K562 (cell line): ENCODE measurements around the gene LPIN1. TPM values are rescaled to one million over a fixed set of nuclear protein-coding genes. Genes with fewer than 3 reads are reported as not detected.

Experiments
- CCNT2 ChIP-seq: IDR thresholded peaks from 2 replicates; pipeline ENCODE4 v1.6.1; 2011; ENCODE audit warnings: borderline replicate concordance, low read depth, mild to moderate bottlenecking, moderate library complexity, mixed read lengths, low read length; ENCODE audit not compliant: insufficient read length; ENCODE audit errors: extremely low read depth
- ETV1 ChIP-seq: fragments of 450-650 bp; conservative IDR thresholded peaks from 2 replicates; pipeline ENCODE4 v1.6.1; 2016; ENCODE audit warnings: missing genetic modification characterization, control low read depth, low read depth, missing compliant biosample characterization
- HLTF ChIP-seq: fragments of 450-650 bp; IDR thresholded peaks from 2 replicates; pipeline ENCODE4 v1.6.1; 2016
- MED1 ChIP-seq: sonication (generic); formaldehyde crosslinking; IDR thresholded peaks from 2 replicates; pipeline ENCODE4 v1.8.1; 2023; ENCODE audit warnings: missing genetic modification reagents, borderline replicate concordance
- NCOA2 ChIP-seq, 2 experiments: fragments of 450-650 bp; IDR thresholded peaks; 2 replicates each; pipeline ENCODE4 v1.6.1; 2018; ENCODE audit warnings: mild to moderate bottlenecking in 2 of 2, moderate library complexity in 1 of 2; ENCODE audit not compliant: partially characterized antibody in 2 of 2
- RCOR1 ChIP-seq, 2 experiments: IDR thresholded peaks; 2 replicates each; pipeline ENCODE4 v1.6.1; 2012; ENCODE audit warnings: low read depth in 2 of 2, low read length in 2 of 2, borderline replicate concordance in 1 of 2, improper control_type of control experiment in 1 of 2
- TSC22D4 ChIP-seq: fragments of 450-650 bp; IDR thresholded peaks from 2 replicates; pipeline ENCODE4 v1.6.1; 2016; ENCODE audit warnings: missing genetic modification characterization, missing biosample characterization, control low read depth
- ZNF197 ChIP-seq: fragments of 200-800 bp; sonication (Bioruptor generic); IDR thresholded peaks from 2 replicates; pipeline ENCODE4 v1.6.1; 2016; ENCODE audit warnings: low read depth, missing genetic modification characterization, missing compliant biosample characterization
- polyA plus RNA-seq, 8 experiments: library from polyadenylated mRNA; depleted of rRNA in 4 of 8; stranded (reverse) in 5 of 8; unstranded in 3 of 8; fragments of >200 nt; fragmentation: Nextera tagmentation in 2 of 8; fragmentation: Illumina TruSeq in 1 of 8; extraction: Ambion mirVana in 2 of 8; extraction: Trizol in 1 of 8; gene quantifications; 2 replicates each; pipeline versions ENCODE4 v1.2.1 to v1.2.3, GENCODE V29; 2011 to 2014; ENCODE audit warnings: inconsistent platforms in 1 of 8, missing spikeins in 1 of 8
- total RNA-seq, 7 experiments: library from RNA; depleted of rRNA in 6 of 7; stranded (reverse); fragments of >200 nt in 6 of 7; fragmentation: Illumina TruSeq in 2 of 7; extraction: Trizol in 2 of 7; gene quantifications; 2 replicates each; pipeline versions ENCODE4 v1.2.1 to v1.2.3, GENCODE V29; 2011 to 2021; ENCODE audit warnings: low replicate concordance in 1 of 7
- TF ChIP-seq, protein P1 (sequence below): fragments of 450-650 bp; IDR thresholded peaks from 2 replicates; pipeline ENCODE4 v1.6.1; 2016; ENCODE audit warnings: mild to moderate bottlenecking, moderate library complexity

The LPIN1 gene
- total and polyA plus RNA-seq, 9 of the 15 experiments (the other 6 are each of a cell fraction or from before 2014, with no cell fraction given), result 9.2 to 84.0 (median 27.8) TPM

GRCh38 chr2:11713815-11714214 lies 32.6 kb upstream of the LPIN1 start (continued):
- TF ChIP-seq, protein P1, sequence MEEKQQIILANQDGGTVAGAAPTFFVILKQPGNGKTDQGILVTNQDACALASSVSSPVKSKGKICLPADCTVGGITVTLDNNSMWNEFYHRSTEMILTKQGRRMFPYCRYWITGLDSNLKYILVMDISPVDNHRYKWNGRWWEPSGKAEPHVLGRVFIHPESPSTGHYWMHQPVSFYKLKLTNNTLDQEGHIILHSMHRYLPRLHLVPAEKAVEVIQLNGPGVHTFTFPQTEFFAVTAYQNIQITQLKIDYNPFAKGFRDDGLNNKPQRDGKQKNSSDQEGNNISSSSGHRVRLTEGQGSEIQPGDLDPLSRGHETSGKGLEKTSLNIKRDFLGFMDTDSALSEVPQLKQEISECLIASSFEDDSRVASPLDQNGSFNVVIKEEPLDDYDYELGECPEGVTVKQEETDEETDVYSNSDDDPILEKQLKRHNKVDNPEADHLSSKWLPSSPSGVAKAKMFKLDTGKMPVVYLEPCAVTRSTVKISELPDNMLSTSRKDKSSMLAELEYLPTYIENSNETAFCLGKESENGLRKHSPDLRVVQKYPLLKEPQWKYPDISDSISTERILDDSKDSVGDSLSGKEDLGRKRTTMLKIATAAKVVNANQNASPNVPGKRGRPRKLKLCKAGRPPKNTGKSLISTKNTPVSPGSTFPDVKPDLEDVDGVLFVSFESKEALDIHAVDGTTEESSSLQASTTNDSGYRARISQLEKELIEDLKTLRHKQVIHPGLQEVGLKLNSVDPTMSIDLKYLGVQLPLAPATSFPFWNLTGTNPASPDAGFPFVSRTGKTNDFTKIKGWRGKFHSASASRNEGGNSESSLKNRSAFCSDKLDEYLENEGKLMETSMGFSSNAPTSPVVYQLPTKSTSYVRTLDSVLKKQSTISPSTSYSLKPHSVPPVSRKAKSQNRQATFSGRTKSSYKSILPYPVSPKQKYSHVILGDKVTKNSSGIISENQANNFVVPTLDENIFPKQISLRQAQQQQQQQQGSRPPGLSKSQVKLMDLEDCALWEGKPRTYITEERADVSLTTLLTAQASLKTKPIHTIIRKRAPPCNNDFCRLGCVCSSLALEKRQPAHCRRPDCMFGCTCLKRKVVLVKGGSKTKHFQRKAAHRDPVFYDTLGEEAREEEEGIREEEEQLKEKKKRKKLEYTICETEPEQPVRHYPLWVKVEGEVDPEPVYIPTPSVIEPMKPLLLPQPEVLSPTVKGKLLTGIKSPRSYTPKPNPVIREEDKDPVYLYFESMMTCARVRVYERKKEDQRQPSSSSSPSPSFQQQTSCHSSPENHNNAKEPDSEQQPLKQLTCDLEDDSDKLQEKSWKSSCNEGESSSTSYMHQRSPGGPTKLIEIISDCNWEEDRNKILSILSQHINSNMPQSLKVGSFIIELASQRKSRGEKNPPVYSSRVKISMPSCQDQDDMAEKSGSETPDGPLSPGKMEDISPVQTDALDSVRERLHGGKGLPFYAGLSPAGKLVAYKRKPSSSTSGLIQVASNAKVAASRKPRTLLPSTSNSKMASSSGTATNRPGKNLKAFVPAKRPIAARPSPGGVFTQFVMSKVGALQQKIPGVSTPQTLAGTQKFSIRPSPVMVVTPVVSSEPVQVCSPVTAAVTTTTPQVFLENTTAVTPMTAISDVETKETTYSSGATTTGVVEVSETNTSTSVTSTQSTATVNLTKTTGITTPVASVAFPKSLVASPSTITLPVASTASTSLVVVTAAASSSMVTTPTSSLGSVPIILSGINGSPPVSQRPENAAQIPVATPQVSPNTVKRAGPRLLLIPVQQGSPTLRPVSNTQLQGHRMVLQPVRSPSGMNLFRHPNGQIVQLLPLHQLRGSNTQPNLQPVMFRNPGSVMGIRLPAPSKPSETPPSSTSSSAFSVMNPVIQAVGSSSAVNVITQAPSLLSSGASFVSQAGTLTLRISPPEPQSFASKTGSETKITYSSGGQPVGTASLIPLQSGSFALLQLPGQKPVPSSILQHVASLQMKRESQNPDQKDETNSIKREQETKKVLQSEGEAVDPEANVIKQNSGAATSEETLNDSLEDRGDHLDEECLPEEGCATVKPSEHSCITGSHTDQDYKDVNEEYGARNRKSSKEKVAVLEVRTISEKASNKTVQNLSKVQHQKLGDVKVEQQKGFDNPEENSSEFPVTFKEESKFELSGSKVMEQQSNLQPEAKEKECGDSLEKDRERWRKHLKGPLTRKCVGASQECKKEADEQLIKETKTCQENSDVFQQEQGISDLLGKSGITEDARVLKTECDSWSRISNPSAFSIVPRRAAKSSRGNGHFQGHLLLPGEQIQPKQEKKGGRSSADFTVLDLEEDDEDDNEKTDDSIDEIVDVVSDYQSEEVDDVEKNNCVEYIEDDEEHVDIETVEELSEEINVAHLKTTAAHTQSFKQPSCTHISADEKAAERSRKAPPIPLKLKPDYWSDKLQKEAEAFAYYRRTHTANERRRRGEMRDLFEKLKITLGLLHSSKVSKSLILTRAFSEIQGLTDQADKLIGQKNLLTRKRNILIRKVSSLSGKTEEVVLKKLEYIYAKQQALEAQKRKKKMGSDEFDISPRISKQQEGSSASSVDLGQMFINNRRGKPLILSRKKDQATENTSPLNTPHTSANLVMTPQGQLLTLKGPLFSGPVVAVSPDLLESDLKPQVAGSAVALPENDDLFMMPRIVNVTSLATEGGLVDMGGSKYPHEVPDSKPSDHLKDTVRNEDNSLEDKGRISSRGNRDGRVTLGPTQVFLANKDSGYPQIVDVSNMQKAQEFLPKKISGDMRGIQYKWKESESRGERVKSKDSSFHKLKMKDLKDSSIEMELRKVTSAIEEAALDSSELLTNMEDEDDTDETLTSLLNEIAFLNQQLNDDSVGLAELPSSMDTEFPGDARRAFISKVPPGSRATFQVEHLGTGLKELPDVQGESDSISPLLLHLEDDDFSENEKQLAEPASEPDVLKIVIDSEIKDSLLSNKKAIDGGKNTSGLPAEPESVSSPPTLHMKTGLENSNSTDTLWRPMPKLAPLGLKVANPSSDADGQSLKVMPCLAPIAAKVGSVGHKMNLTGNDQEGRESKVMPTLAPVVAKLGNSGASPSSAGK, result no peak
- TF ChIP-seq MED1 (CRISPR knock-in tag) (no peak), ETV1 (tag) (no peak), CCNT2 (peak; percentile 20), TSC22D4 (tag) (no peak), ZNF197 (CRISPR knock-in tag) (no peak), NCOA2 (IDR thresholded peaks at IDR 0.05; ENCODE audit: partially characterized antibody in 2 of 2) (no peak), HLTF (no peak), RCOR1 (IDR thresholded peaks at IDR 0.05; ENCODE audit: borderline replicate concordance in 1 of 2, low read depth in 2 of 2, low read length in 2 of 2) (0 out of 4 replicates have a peak, but pooled peaks of 1 of the 2 experiments have one; percentile 29)
